Dendritic cell treated with granulocyte-macrophage colony-stimulating factor and Interleukin-4, amounts not matched to agents 40 ng/mL and 50 ng/mL, for 4 days (primary cell): ENCODE measurements around the gene CPTP.
A peak's percentile ranks its signal among the peaks of the same experiment; 100 is the strongest.

Experiments
- H3K27ac Mint-ChIP-seq: one replicate; pipeline ENCODE4 v1.8.0; 2022; ENCODE audit warnings: mild to moderate bottlenecking, mixed read lengths
- H3K27me3 Mint-ChIP-seq: one replicate; pipeline ENCODE4 v1.8.0; 2022; ENCODE audit warnings: mild to moderate bottlenecking, mixed read lengths
- H3K36me3 Mint-ChIP-seq: one replicate; pipeline ENCODE4 v1.8.0; 2022; ENCODE audit warnings: low read depth, mixed read lengths
- H3K4me1 Mint-ChIP-seq: one replicate; pipeline ENCODE4 v1.8.0; 2022; ENCODE audit warnings: low read depth, mixed read lengths
- H3K4me3 Mint-ChIP-seq: one replicate; pipeline ENCODE4 v1.8.0; 2022; ENCODE audit warnings: mild to moderate bottlenecking, moderate library complexity, mixed read lengths
- H3K9me3 Mint-ChIP-seq: one replicate; pipeline ENCODE4 v1.8.0; 2022; ENCODE audit warnings: mixed read lengths
- intact Hi-C: fragments of 100-400 bp; cut with micrococcal nuclease; formaldehyde crosslinking; loops from one replicate; pipeline ENCODE4 v1.15.0; 2022

The CPTP gene

DNA sequence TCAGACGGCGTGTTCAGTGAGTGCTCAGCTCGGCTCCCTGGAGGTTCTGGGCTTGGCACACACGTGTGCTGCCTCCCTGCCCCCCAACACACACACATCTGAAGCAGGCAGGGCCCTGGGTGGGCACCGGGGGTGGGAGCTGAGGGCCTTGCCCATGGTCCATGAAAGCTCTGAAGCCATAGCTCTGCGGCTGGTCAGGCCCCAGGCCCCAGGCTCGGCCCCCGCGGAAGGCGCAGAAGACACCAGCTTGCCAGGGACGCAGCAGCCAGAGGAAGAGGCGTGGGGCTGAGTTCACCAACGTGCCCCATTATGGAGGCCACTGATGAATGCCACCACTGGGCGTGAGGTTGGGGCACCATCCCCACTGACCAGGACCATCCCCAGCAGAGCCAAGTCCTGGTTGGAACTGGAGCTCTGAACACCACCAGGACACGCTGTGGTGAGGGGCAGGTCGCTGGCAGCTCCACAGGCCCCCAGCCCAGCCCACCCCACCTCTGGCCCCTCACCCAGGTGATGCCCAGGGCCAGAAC lies 46.2 kb downstream of the CPTP start:
- H3K9me3 Mint-ChIP-seq = no peaks in the 10 kb centered on the region
- peaks cover 28% of the 10 kb centered on the region for H3K4me1 Mint-ChIP-seq
- no peak overlapping the region for H3K4me3 Mint-ChIP-seq
- no peak overlapping the region for H3K27ac Mint-ChIP-seq
- H3K27me3 Mint-ChIP-seq = no peaks in the 10 kb centered on the region
- peaks cover 27% of the 10 kb centered on the region for H3K36me3 Mint-ChIP-seq
- intact Hi-C loops = no loop called here

GRCh38 chr1:1371364-1371745 lies 46.8 kb downstream of the CPTP start:
- no peak overlapping the region for H3K27ac Mint-ChIP-seq
- H3K9me3 Mint-ChIP-seq = no peaks in the 10 kb centered on the region
- peaks cover 28% of the 10 kb centered on the region for H3K4me1 Mint-ChIP-seq
- no peaks in the 10 kb centered on the region for H3K27me3 Mint-ChIP-seq
- H3K4me3 Mint-ChIP-seq = no peak overlapping the region
- intact Hi-C loops = no loop called here
- peaks cover 27% of the 10 kb centered on the region for H3K36me3 Mint-ChIP-seq

DNA sequence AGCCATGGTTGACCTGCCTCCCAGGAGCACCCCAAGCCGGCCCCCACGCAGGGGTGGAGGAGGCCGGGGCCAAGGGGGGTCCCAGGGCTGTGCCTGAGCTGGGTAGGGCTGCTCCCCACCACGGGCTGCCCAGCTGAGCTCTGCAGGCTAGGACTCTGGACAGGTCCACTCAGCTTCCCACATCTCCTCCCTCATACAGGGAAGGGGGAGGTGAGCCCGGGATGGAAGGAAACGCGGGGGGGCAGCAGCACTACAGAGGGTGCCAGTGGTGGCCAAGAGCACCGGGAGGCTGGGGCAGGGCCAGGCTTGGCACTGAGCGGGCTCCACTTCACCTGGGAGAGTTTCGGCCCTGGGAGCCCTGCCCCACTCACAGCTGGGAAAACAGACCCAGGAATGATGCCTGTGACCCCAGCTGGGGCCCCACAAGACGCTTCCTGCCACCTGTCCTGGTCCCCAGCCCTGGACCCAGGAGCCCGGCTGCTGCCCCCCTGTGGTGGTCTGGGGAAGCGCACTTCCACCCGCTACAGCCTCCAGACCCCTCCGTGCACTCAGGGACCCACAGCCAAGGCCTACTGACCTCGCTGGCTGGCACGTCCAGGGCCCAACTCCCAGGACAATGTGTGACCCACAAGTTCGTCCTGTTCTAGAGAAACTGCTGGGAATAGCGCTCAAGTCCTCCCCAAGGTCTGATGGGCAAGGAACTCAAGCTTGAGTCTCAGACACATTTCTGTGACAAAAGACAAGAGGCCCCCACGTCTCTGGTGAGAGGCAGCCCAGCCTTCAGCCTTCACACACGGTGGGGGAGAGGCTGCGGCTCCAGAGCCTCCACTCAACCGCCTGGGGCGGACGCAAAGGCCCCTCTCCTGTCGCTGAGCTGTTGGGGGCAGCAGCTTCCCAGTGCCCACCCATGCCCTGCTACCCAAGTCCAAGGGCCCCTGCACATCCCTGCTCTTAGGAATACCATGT lies 47.4 kb downstream of the CPTP start:
- Mint-ChIP-seq H3K27ac (no peak overlapping the region), H3K27me3 (no peaks in the 10 kb centered on the region), H3K36me3 (peaks cover 27% of the 10 kb centered on the region), H3K4me1 (peaks cover 28% of the 10 kb centered on the region), H3K9me3 (no peaks in the 10 kb centered on the region), H3K4me3 (no peak overlapping the region)
- intact Hi-C loops = no loop called here

GRCh38 chr1:1373051-1373814 lies 48.6 kb downstream of the CPTP start:
- Mint-ChIP-seq H3K4me1 (peaks cover 28% of the 10 kb centered on the region), H3K9me3 (no peaks in the 10 kb centered on the region), H3K36me3 (peaks cover 27% of the 10 kb centered on the region), H3K27me3 (no peaks in the 10 kb centered on the region), H3K27ac (no peak overlapping the region), H3K4me3 (peak overlapping the region; percentile 82)
- intact Hi-C loops = no loop called here

DNA sequence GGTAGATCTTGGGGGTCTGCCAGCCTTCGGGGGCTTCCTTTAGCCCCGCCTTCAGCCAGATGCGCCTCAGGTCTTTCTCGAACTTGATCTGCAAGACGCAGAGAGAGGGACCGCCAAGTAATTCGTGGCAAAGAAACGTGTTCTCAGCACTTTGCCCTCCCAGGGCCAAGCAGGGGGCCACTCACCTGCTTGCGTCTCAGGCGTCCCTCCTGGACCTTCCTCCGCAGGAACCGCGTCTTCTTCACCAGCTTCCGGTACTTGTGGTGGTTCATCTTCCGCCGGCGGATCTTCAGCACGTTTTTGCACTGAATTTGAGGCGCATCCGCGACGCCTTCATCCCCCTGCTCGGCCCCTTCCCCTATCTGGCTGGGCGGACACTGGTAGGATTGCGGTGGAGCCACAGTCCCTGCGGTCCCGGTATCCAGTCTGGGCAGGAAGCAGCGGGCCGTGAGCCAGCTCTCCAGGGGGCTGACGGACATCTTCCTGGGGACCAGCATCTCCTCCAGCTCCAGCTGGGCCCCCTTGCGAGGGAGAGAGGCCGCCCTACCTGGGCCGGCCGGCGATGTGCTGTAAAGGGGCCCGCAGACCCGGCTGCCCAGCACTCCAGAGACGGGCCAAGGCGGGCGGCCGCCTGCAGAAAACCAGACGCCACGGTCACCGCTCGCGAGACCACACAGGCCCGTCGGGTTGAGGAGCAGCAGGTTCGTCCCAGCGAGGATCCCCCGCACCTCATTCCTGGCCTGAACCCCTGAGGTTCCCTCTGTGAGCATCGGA lies 49.4 kb downstream of the CPTP start:
- peaks cover 28% of the 10 kb centered on the region for H3K4me1 Mint-ChIP-seq
- peaks cover 27% of the 10 kb centered on the region for H3K36me3 Mint-ChIP-seq
- H3K27me3 Mint-ChIP-seq = no peaks in the 10 kb centered on the region
- H3K27ac Mint-ChIP-seq = peak overlapping the region; percentile 93
- H3K4me3 Mint-ChIP-seq = peak overlapping the region; percentile 82
- no peaks in the 10 kb centered on the region for H3K9me3 Mint-ChIP-seq
- intact Hi-C loops = no loop called here

DNA sequence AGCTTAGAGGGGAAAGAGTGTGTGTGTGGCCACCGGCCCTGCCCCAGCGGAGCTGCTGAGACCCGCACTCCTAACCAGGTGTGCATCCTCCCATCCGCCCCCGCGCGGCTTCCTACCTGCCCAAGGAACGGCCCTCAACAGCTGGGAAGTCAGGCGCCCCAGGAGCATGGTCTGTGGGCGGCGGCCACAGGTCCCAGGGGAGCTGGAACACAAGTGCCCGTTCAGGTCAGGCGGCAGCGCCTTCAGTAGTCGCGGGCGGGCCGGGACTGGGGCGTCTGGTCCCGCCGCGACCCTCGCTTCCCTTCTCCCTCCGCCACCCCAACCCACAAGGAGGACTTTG lies 50.0 kb downstream of the CPTP start:
- no peaks in the 10 kb centered on the region for H3K27me3 Mint-ChIP-seq
- H3K36me3 Mint-ChIP-seq = peaks cover 27% of the 10 kb centered on the region
- H3K4me3 Mint-ChIP-seq = peak overlapping the region; percentile 82
- peaks cover 28% of the 10 kb centered on the region for H3K4me1 Mint-ChIP-seq
- intact Hi-C loops = no loop called here
- H3K9me3 Mint-ChIP-seq = no peaks in the 10 kb centered on the region
- H3K27ac Mint-ChIP-seq = peak overlapping the region; percentile 93

GRCh38 chr1:1374929-1375662 lies 50.5 kb downstream of the CPTP start, which contains the start of gene AURKAIP1:
Gene AURKAIP1, minus strand, starts transcription at chr1:1375207. Its CDS starts 451 bp downstream, at chr1:1374756.
- H3K4me1 Mint-ChIP-seq = peaks cover 28% of the 10 kb centered on the region
- peak within 1 kb of the TSS; percentile 82 for H3K4me3 Mint-ChIP-seq
- no peaks in the 10 kb centered on the region for H3K27me3 Mint-ChIP-seq
- peaks cover 27% of the 10 kb centered on the region for H3K36me3 Mint-ChIP-seq
- intact Hi-C loops = loop anchor here (1.0 kb wide), 1 partner anchor 24 kb away; the partner anchor contains the start of gene CCNL2
- H3K27ac Mint-ChIP-seq = peak within 1 kb of the TSS; percentile 93
- H3K9me3 Mint-ChIP-seq = no peaks in the 10 kb centered on the region

DNA sequence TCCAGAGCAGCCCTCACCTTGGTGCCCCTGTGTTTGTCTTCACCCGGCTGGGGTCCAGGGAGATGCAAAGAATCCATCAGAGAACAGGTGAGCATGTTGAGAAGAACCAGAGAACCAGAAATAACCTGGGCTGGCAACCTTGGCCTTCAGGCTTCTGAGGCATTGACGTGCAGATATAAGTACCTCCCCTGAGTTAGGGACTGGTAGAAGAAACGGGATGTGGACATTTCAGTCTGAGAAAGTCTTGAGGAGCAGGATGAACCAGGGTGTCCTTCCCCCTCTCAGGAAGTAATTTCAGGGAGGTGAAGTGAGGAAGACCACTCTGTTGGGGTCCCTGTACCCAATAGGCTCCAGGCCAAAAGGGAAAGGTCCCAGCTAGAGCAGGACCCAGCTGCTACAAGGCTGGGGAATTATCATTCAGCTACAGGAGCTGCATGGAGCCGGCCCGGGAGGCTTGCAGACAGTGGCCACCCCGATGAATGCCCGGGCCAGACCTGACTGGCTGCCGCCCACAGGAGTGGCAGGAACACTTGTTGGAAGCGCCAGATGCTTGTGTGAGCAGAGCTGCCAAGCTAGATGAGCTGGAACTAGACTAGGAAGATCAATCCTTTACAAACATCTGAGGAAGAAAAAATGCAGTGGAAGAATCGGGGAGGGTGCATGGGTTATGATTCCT lies 52.1 kb downstream of the CPTP start:
- Mint-ChIP-seq H3K4me3 (no peak overlapping the region), H3K9me3 (no peaks in the 10 kb centered on the region), H3K36me3 (peaks cover 39% of the 10 kb centered on the region), H3K27ac (peak overlapping the region; percentile 93), H3K27me3 (no peaks in the 10 kb centered on the region), H3K4me1 (peaks cover 28% of the 10 kb centered on the region)
- intact Hi-C loops = no loop called here

GRCh38 chr1:1377540-1378205 lies 53.1 kb downstream of the CPTP start:
- Mint-ChIP-seq H3K36me3 (peaks cover 41% of the 10 kb centered on the region), H3K4me3 (no peak overlapping the region), H3K4me1 (peaks cover 21% of the 10 kb centered on the region), H3K27me3 (no peaks in the 10 kb centered on the region), H3K9me3 (no peaks in the 10 kb centered on the region), H3K27ac (no peak overlapping the region)
- intact Hi-C loops = no loop called here
